IMR-90 (cell line): ENCODE results near the gene SIRPB1. TPM values are rescaled to one million over a fixed set of nuclear protein-coding genes. Genes with fewer than 3 reads are reported as not detected.

Experiments used
- ATAC-seq: fragments of 200-7000 bp; cut with Tn5 transposase; 2 replicates; pipeline ENCODE4 v1.9.1; 2020; ENCODE audit warnings: low read depth, mild to moderate bottlenecking, moderate library complexity
- BruUV-seq: library from RNA; stranded (reverse); fragments of 400-500 nt; replicated peaks from 2 replicates; lab custom pipeline; 2021; lab: Mats Ljungman, UMichigan
- CTCF ChIA-PET: fragments of 300-600 bp; formaldehyde crosslinking; extraction: SDS; loops from one replicate; lab custom pipeline; 2021; ENCODE audit warnings: antibody characterized with exemption; lab: Yijun Ruan, JAX
- POLR2A ChIA-PET: fragments of 300-600 bp; sonication (Branson Sonifier 250); formaldehyde crosslinking; loops from one replicate; lab custom pipeline; 2022; ENCODE audit warnings: antibody characterized with exemption; ENCODE audit not compliant: unreplicated experiment; lab: Charles Lee
- DNase-seq: peaks from one replicate; pipeline ENCODE4 v3.0.0; 2013
- H2AFZ ChIP-seq: replicated peaks from 2 replicates; pipeline ENCODE3; 2013; ENCODE audit warnings: low read length, mild to moderate bottlenecking; ENCODE audit not compliant: poor library complexity
- H2AK5ac ChIP-seq: 2 replicates; pipeline ENCODE4 v1.6.1; 2013; ENCODE audit warnings: low read depth, low read length, inconsistent platforms
- H2AK9ac ChIP-seq: replicated peaks from 2 replicates; pipeline ENCODE3; 2013; ENCODE audit warnings: mild to moderate bottlenecking, low read depth, low read length, moderate library complexity; ENCODE audit not compliant: poor library complexity
- H2BK120ac ChIP-seq: 2 replicates; pipeline ENCODE4 v1.6.1; 2013; ENCODE audit warnings: low read depth, low read length, inconsistent platforms
- H2BK15ac ChIP-seq: 3 replicates; pipeline ENCODE4 v1.6.1; 2013; ENCODE audit warnings: low read depth, low read length, inconsistent platforms
- H2BK20ac ChIP-seq: 2 replicates; pipeline ENCODE4 v1.6.1; 2013; ENCODE audit warnings: low read depth, mild to moderate bottlenecking, inconsistent platforms, low read length, moderate library complexity
- H2BK5ac ChIP-seq: 2 replicates; pipeline ENCODE4 v1.6.1; 2013; ENCODE audit warnings: mild to moderate bottlenecking, low read depth, low read length, inconsistent platforms; ENCODE audit not compliant: poor library complexity, severe bottlenecking
- H3K14ac ChIP-seq: replicated peaks from 2 replicates; pipeline ENCODE4 v1.6.1; 2013; ENCODE audit warnings: low read depth, low read length, inconsistent platforms
- H3K18ac ChIP-seq: 2 replicates; pipeline ENCODE4 v1.6.1; 2013; ENCODE audit warnings: low read depth, low read length, control low read depth
- H3K23ac ChIP-seq: 2 replicates; pipeline ENCODE4 v1.6.1; 2013; ENCODE audit warnings: low read depth, low read length, inconsistent platforms
- H3K27ac ChIP-seq: 2 replicates; pipeline ENCODE4 v1.5.1; 2013; ENCODE audit warnings: mild to moderate bottlenecking, control low read depth, low read length; ENCODE audit not compliant: insufficient read depth
- H3K27me3 ChIP-seq: 2 replicates; pipeline ENCODE4 v1.6.1; 2013; ENCODE audit warnings: low read length; ENCODE audit not compliant: control insufficient read depth, insufficient read depth
- H3K36me3 ChIP-seq: 2 replicates; pipeline ENCODE4 v1.6.1; 2013; ENCODE audit warnings: low read length, mixed read lengths; ENCODE audit not compliant: control insufficient read depth, insufficient read depth
- H3K4ac ChIP-seq: 2 replicates; pipeline ENCODE4 v1.6.1; 2013; ENCODE audit warnings: low read depth, low read length, inconsistent platforms
- H3K4me1 ChIP-seq: 2 replicates; pipeline ENCODE4 v1.6.1; 2013; ENCODE audit warnings: low read length, mixed read lengths; ENCODE audit not compliant: control insufficient read depth, insufficient read depth
- H3K4me2 ChIP-seq: 2 replicates; pipeline ENCODE4 v1.6.1; 2013; ENCODE audit warnings: low read depth, mild to moderate bottlenecking, control low read depth, low read length, moderate library complexity
- H3K4me3 ChIP-seq: 2 replicates; pipeline ENCODE4 v1.5.1; 2013; ENCODE audit warnings: low read depth, mild to moderate bottlenecking, control low read depth, low read length, moderate library complexity; ENCODE audit not compliant: insufficient read depth
- H3K56ac ChIP-seq: 2 replicates; pipeline ENCODE4 v1.6.1; 2013; ENCODE audit warnings: low read length, inconsistent platforms; ENCODE audit not compliant: insufficient read depth; ENCODE audit errors: extremely low read depth
- H3K79me1 ChIP-seq, 2 experiments: 2 replicates each; pipeline ENCODE4 v1.6.1; 2013; ENCODE audit warnings: low read length in 2 of 2, inconsistent platforms in 1 of 2, low read depth in 1 of 2
- H3K9ac ChIP-seq: 2 replicates; pipeline ENCODE4 v1.6.1; 2013; ENCODE audit warnings: low read depth, low read length, control low read depth
- H3K9me1 ChIP-seq: 2 replicates; pipeline ENCODE4 v1.6.1; 2013; ENCODE audit warnings: low read length, inconsistent platforms; ENCODE audit not compliant: insufficient read depth
- H3K9me3 ChIP-seq: 2 replicates; pipeline ENCODE4 v1.6.1; 2013; ENCODE audit warnings: low read length; ENCODE audit not compliant: control insufficient read depth, insufficient read depth
- H4K20me1 ChIP-seq: 2 replicates; pipeline ENCODE4 v1.6.1; 2013; ENCODE audit warnings: low read length, inconsistent platforms; ENCODE audit not compliant: insufficient read depth
- H4K5ac ChIP-seq: 2 replicates; pipeline ENCODE4 v1.6.1; 2013; ENCODE audit warnings: mild to moderate bottlenecking, low read depth, low read length, control low read depth
- H4K8ac ChIP-seq, 2 experiments: 2 replicates each; pipeline ENCODE4 v1.6.1; 2013; ENCODE audit warnings: low read depth in 2 of 2, low read length in 2 of 2, control low read depth in 1 of 2, inconsistent platforms in 1 of 2
- H4K91ac ChIP-seq: 2 replicates; pipeline ENCODE4 v1.6.1; 2013; ENCODE audit warnings: low read depth, low read length, inconsistent platforms; ENCODE audit not compliant: insufficient read depth
- BHLHE40 ChIP-seq: fragments of 150-350 bp; IDR thresholded peaks from 2 replicates; pipeline ENCODE4 v1.6.1; 2016; ENCODE audit warnings: mild to moderate bottlenecking, low read depth, low read length
- CEBPB ChIP-seq: IDR thresholded peaks from 2 replicates; pipeline ENCODE4 v1.6.1; 2012; ENCODE audit warnings: low read depth, low read length, improper control_type of control experiment
- CHD1 ChIP-seq: IDR thresholded peaks from 2 replicates; pipeline ENCODE4 v1.6.1; 2012; ENCODE audit warnings: low read depth, low read length, improper control_type of control experiment
- FOS ChIP-seq: fragments of 150-350 bp; IDR thresholded peaks from 2 replicates; pipeline ENCODE4 v1.6.1; 2016; ENCODE audit warnings: low read depth, low read length
- MAFK ChIP-seq: IDR thresholded peaks from 2 replicates; pipeline ENCODE4 v1.6.1; 2012; ENCODE audit warnings: low read depth, low read length, improper control_type of control experiment
- MAZ ChIP-seq: IDR thresholded peaks from 2 replicates; pipeline ENCODE4 v1.6.1; 2012; ENCODE audit warnings: low read depth, mild to moderate bottlenecking, low read length, improper control_type of control experiment, moderate library complexity, borderline replicate concordance
- MXI1 ChIP-seq: IDR thresholded peaks from 2 replicates; pipeline ENCODE4 v1.6.1; 2012; ENCODE audit warnings: low read depth, mild to moderate bottlenecking, low read length, moderate library complexity, borderline replicate concordance
- NFE2L2 ChIP-seq: fragments of 150-350 bp; IDR thresholded peaks from 2 replicates; pipeline ENCODE4 v1.6.1; 2016; ENCODE audit warnings: low read depth, mild to moderate bottlenecking, low read length
- POLR2A ChIP-seq: IDR thresholded peaks from 2 replicates; pipeline ENCODE4 v1.6.1; 2012; ENCODE audit warnings: mild to moderate bottlenecking, low read depth, low read length
- RAD21 ChIP-seq: IDR thresholded peaks from 2 replicates; pipeline ENCODE4 v1.6.1; 2012; ENCODE audit warnings: low read length, improper control_type of control experiment
- SMC3 ChIP-seq: fragments of 150-350 bp; IDR thresholded peaks from 2 replicates; pipeline ENCODE4 v1.6.1; 2016; ENCODE audit warnings: low read depth, mild to moderate bottlenecking, antibody characterized with exemption, low read length, moderate library complexity
- WGBS, 2 experiments: methylation state at CpG; one replicate each; pipeline versions ENCODE4 v1.1.5 to v1.1.7; 2013; ENCODE audit warnings: missing lambda C conversion rate in 2 of 2; ENCODE audit not compliant: insufficient read length in 1 of 2; ENCODE audit errors: extremely low coverage in 2 of 2; 5-methylcytosine and 5-hydroxymethylcytosine counted together
- dilution Hi-C: fragments of 300-500 bp; cut with HindIII; formaldehyde crosslinking; loops from one replicate; pipeline ENCODE4 v1.14.3; 2018; ENCODE audit warnings: low sequenced_read_pairs; ENCODE audit not compliant: unreplicated experiment
- in situ Hi-C: fragments of 300-500 bp; cut with MboI; formaldehyde crosslinking; loops from 3 replicates; pipeline ENCODE4 v1.14.3; 2019; ENCODE audit warnings: low sequenced_read_pairs, inconsistent platforms, mixed read lengths
- intact Hi-C: fragments of 100-400 bp; cut with micrococcal nuclease; formaldehyde crosslinking; loops from 2 replicates; pipeline ENCODE4 v1.10.0; 2022
- polyA plus RNA-seq, 3 experiments: library from polyadenylated mRNA; depleted of rRNA; stranded (reverse); fragments of >200 nt; gene quantifications; 2 replicates each; pipeline ENCODE4 v1.2.3, GENCODE V29; 2012; ENCODE audit warnings: low replicate concordance in 1 of 3
- total RNA-seq: library from RNA; depleted of rRNA; stranded (reverse); fragments of >200 nt; gene quantifications from 2 replicates; pipeline ENCODE4 v1.2.3, GENCODE V29; 2012
- TF ChIP-seq, protein P1 (sequence below): fragments of 150-350 bp; IDR thresholded peaks from 2 replicates; pipeline ENCODE4 v1.6.1; 2017; ENCODE audit warnings: mild to moderate bottlenecking, antibody characterized with exemption, low read length, low read depth
- TF ChIP-seq, protein P2 (sequence below): conservative IDR thresholded peaks from 2 replicates; pipeline ENCODE4 v1.5.1; 2012; ENCODE audit warnings: mild to moderate bottlenecking, low read depth, low read length, improper control_type of control experiment

The SIRPB1 gene
- total and polyA plus RNA-seq, 2 of the 4 experiments (the other 2 are of a cell fraction), result 0.90 to 1.6 TPM

DNA sequence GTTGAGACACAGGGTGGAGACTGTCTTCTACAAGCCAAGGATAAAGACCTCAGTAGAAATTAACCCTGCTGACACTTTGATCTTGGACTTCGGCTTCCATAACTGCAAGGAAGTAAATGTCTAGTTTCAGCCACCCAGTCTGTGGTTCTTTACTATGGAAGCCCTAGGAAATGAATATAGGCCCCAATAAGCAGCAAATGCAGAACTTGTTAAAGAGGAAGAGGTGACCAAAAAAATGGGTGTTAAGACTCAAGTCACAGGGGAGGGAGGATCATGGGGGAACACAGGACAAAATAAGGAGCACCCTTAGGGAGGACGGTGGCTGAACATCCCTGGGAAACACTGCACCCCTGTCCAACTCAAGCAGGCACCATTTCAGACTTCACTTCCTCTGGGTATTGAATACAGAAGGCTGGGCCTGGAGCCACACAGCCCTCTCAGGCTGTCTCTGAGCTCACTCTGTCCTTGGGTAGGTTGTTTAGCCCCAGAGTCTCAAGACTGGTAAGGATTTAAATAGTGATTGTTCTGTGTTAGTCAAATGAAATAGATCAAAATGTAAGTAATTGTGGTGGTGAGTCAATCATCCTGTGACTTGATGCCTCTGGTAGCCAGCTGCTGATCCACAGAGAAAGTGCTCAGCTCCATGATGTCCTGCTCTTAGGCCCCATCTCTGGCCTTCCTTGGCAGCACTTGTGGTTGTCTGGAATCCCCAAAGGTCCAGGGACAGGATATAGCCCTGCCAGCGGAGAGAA is 31.9 kb downstream of the SIRPB1 start (continued):
- TF ChIP-seq, protein P1, sequence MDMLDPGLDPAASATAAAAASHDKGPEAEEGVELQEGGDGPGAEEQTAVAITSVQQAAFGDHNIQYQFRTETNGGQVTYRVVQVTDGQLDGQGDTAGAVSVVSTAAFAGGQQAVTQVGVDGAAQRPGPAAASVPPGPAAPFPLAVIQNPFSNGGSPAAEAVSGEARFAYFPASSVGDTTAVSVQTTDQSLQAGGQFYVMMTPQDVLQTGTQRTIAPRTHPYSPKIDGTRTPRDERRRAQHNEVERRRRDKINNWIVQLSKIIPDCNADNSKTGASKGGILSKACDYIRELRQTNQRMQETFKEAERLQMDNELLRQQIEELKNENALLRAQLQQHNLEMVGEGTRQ, result no peak
- TF ChIP-seq MXI1 (no peak), CHD1 (no peak), CEBPB (no peak), SMC3 (no peak), POLR2A (no peak)

DNA sequence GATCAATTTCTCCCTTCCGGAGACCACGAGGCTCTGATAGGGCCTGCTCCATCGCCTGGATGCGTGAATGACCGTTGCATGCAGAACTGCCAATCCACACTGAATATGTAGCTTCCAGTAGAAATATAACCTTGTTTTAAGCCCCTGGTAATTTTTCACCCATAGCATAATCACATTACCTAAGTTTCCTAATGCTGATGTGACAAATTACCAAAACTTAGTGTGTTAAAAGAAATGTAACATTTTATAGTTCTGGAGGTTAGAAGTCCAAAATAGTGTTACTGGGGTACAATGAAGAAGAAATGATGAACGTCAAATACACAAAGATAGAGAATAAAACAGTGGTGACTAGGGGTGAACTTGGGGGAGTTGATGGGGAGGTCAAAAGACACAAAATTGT is 40.3 kb downstream of the SIRPB1 start:
- H4K8ac ChIP-seq, result no peak overlapping the region
- H3K4me1 ChIP-seq, result no peaks in the 10 kb centered on the region
- no TSS peak for BruUV-seq
- no peak overlapping the region for H3K27ac ChIP-seq
- no peaks in the 10 kb centered on the region for H3K36me3 ChIP-seq
- no peak overlapping the region for H3K4me2 ChIP-seq
- H4K20me1 ChIP-seq, result no peaks in the 10 kb centered on the region
- no peak overlapping the region for H3K56ac ChIP-seq
- CTCF ChIA-PET, result no interaction called here
- dilution Hi-C loops, result no loop called here
- no peak overlapping the region for H2BK5ac ChIP-seq
- no peak overlapping the region for H2BK15ac ChIP-seq
- H3K79me1 ChIP-seq, result no peaks in the 10 kb centered on the region
- no peak overlapping the region for H3K18ac ChIP-seq
- intact Hi-C loops, result no loop called here
- no peak for ATAC-seq
- no peak overlapping the region for H3K14ac ChIP-seq
- H4K5ac ChIP-seq, result no peak overlapping the region
- H3K4me3 ChIP-seq, result no peak overlapping the region
- no CpG with 5 or more reads among the region's 6 CpGs for WGBS, 2 experiments
- in situ Hi-C loops, result no loop called here
- no peaks in the 10 kb centered on the region for H3K27me3 ChIP-seq
- H2AK5ac ChIP-seq, result no peak overlapping the region
- no peak overlapping the region for H2BK20ac ChIP-seq
- no peak overlapping the region for H2AK9ac ChIP-seq
- no peak overlapping the region for H4K91ac ChIP-seq
- no peaks in the 10 kb centered on the region for H3K9me1 ChIP-seq
- H2AFZ ChIP-seq, result no peak overlapping the region
- no peak for DNase-seq
- H3K9me3 ChIP-seq, result no peaks in the 10 kb centered on the region
- H3K23ac ChIP-seq, result no peak overlapping the region
- no peak overlapping the region for H3K9ac ChIP-seq
- POLR2A ChIA-PET, result no interaction called here
- no peak overlapping the region for H2BK120ac ChIP-seq
- no peak overlapping the region for H3K4ac ChIP-seq
- TF ChIP-seq NFE2L2 (no peak), CEBPB (no peak), FOS (no peak), MAZ (no peak), RAD21 (no peak), MXI1 (no peak), POLR2A (no peak), MAFK (no peak), SMC3 (no peak), BHLHE40 (no peak)
- TF ChIP-seq, protein P2, sequence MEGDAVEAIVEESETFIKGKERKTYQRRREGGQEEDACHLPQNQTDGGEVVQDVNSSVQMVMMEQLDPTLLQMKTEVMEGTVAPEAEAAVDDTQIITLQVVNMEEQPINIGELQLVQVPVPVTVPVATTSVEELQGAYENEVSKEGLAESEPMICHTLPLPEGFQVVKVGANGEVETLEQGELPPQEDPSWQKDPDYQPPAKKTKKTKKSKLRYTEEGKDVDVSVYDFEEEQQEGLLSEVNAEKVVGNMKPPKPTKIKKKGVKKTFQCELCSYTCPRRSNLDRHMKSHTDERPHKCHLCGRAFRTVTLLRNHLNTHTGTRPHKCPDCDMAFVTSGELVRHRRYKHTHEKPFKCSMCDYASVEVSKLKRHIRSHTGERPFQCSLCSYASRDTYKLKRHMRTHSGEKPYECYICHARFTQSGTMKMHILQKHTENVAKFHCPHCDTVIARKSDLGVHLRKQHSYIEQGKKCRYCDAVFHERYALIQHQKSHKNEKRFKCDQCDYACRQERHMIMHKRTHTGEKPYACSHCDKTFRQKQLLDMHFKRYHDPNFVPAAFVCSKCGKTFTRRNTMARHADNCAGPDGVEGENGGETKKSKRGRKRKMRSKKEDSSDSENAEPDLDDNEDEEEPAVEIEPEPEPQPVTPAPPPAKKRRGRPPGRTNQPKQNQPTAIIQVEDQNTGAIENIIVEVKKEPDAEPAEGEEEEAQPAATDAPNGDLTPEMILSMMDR, result no peak
- TF ChIP-seq, protein P1, result no peak
